NCI-H187 (cell line): ENCODE data around the gene SCGB1C1.
"Not testable (repeated sequence)": the region's sequence is repeated elsewhere in the genome, so short reads cannot be mapped to it uniquely, and the experiment has no call there.

Source experiments
- DNase-seq, 2 experiments: peaks; one replicate each; lab custom pipeline; 2025; lab: John Stamatoyannopoulos, UW

The SCGB1C1 gene

GRCh38 chr11:218815-219593 is 26.1 kb downstream of the SCGB1C1 start:
- no peak for DNase-seq

- not testable (repeated sequence) for DNase-seq
Measured at GRCh38 chr11:220641-221215, 27.9 kb downstream of the SCGB1C1 start.

- no peak for DNase-seq
Measured at GRCh38 chr11:221539-221938, 28.7 kb downstream of the SCGB1C1 start.

DNA sequence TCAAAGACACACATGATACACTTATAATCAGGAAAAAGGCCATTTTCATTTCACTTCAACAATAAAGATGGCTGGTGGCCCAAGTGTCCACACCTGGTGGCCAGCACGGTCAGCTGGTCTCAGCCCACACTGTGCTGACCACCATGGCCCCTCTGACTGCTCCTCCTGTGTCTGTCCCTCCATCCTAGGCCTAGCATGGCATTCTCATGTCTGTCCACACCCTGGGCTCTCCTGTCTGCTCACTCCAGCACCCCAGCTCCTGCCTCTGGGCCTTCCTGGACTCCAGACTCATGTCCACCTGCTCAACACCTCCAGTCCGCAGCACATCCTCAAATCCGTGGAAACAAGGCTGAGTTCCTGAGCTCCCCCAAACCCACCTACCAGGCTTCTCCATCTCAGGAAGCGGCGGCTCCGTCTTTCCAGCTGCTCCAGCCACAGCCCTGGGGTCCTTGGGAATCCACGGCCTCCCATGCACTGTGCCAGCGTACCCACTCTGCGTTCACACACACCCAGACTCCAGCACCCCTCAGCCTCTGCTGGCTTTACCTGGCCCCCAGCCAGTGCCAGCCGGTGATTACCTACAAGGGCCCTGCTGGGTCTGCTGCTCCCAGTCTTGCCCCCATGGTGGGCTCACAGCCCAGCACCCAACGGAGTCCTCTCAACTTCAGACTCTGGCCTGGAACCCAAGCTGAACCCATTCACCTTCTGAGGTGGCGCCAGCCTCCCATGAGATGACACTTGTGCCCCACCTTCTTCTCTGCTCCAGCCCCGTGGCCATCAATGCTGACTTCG is 29.3 kb downstream of the SCGB1C1 start:
- DNase-seq = no peak

GRCh38 chr11:223026-223789 is 30.3 kb downstream of the SCGB1C1 start:
- DNase-seq = no peak

GRCh38 chr11:223884-224283 is 31.0 kb downstream of the SCGB1C1 start:
- no peak for DNase-seq

DNA sequence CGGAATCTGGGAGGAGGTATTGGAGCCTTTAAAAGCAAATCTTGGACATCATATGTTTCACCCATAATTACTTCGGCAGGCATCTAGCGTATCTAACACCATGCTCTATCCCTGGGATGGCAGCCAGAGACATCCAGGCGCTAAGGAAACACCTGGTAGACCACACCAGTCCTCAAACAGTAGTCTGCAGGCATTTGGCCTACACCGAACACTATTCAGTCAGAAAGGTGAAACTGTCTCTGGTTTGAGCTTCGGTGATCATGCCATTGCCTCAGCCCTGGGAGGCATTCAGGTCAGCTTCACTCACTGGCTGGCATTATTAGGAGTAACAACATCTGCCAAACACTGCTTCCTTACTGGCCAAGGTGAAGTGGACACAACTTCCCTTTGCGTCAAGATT is 31.5 kb downstream of the SCGB1C1 start:
- DNase-seq = no peak

DNA sequence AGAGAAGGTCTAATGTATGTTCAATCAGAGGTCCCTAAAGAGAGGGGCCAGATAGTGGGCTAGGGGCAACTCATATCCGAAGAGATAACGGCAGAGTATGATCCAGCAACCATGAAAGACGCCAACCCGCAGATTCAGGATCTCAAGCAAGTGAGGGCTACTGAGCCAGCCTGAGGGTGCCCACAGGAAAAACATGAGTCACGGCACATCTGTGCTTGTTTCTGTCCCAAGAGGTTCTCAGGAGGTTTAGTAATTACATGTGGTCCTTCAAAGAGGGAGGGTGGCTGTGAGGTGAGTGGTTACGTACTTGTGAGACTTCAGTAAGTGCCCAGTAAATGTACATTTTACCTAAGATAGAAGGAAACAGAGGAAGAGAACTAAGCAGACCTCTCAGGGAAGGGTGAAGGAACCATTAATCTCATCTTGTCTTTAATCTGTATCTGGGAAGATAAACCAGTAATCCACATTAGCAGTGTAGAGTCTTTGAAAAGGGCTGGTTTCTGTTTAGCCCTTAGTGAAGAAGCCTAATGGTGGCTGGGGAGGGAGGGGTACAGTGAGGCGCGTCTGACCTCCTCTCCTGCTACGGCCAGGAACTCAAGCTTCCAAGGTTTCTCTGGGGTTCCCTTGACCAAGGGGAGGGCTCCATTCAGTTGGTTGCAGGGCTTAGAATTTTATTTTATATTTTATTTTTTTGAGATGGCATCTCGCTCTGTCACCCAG is 33.0 kb downstream of the SCGB1C1 start:
- DNase-seq = peak; percentile 10 to 34

- no peak for DNase-seq
Measured at GRCh38 chr11:227824-228379, 35.0 kb downstream of the SCGB1C1 start.

- DNase-seq = no peak
Measured at GRCh38 chr11:230431-230830, 37.6 kb downstream of the SCGB1C1 start.

DNA sequence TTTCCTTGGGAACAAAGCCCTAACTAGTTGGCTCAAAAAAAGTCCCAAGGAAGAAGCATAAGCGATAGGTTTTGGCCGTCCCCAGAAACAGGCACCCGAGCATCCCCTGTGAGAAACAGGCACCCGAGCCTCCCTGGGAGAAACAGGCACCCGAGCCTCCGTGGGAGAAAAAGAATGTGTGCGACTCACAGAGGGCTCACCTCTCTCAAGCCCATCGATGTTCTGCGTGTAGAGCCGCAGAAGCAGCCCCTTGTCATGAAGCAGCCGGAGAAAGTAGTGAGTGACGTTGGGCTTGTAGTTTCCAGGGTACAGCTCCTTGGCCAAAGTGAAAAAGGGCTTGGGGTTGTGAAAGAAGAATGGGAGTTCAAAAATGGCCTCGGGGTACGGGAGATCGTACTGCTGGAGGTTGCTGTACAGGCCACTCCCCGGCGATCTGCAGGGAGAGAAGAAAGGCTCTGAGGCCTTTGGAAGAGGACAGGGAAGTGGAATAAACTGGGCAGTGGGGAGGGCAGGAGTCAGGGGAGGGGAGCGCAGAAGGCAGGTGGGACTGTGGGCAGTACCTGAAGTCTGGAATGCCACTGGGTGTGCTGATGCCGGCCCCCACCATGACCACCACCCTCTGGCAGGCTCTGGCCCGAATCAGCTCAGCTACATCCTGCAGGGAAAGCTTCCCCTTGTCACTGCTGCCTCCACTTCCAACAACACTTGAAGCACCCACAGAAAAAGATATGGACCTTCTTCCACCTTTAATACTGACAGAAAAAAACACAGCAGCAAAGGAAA is 40.1 kb downstream of the SCGB1C1 start:
- no peak for DNase-seq

GRCh38 chr11:235180-235579 is 42.3 kb downstream of the SCGB1C1 start:
- DNase-seq = no peak

DNA sequence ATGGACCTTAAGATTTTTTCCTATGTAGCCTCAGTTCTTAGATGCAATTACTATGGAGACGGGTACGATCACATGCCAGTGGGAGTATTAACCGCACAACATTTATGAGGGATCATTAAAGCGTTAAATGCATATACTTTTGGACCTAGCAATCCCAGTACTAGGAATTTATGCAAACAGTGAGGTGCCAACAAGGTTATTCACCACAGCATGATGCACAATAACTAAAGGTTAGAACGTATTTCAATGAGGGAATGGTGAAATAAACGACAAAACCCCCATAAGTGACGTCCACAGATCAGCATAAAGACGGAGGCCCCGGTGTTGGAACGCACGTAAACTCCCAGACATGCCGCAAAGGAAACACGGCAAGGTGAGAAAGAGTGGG is 42.7 kb downstream of the SCGB1C1 start:
- no peak for DNase-seq

GRCh38 chr11:235997-236773 is 43.3 kb downstream of the SCGB1C1 start, which contains the start of gene SIRT3:
TSS of gene SIRT3 (minus strand) at chr11:236342. CDS start at chr11:236328, 14 bp downstream.
- DNase-seq = peak; percentile 70 to 89

GRCh38 chr11:236774-237767 is 44.2 kb downstream of the SCGB1C1 start, which contains the start of gene PSMD13:
TSS of gene PSMD13 (plus strand) at chr11:236976. CDS start at chr11:237050, 74 bp downstream.
- peak; percentile 70 to 83 for DNase-seq

GRCh38 chr11:238346-238745 is 45.5 kb downstream of the SCGB1C1 start:
- not testable (repeated sequence) for DNase-seq

DNA sequence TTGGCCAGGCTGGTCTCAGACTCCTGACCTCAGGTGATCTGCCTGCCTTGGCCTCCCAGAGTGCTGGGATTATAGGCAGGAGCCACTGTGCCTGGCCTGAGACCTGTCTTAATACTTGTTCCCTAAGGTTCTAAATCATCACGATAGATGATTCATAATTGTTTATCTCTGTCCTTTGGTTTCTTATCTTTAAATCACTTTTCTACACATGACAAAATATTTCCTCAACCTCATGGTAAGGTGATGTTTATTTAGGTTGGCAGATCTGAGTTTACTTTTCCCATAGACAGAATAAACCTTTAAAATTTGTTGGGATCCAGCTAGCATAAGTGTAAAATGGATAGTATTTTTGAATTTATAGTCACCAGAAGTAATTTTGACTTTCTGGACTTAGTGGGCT is 47.4 kb downstream of the SCGB1C1 start:
- DNase-seq = no peak

DNA sequence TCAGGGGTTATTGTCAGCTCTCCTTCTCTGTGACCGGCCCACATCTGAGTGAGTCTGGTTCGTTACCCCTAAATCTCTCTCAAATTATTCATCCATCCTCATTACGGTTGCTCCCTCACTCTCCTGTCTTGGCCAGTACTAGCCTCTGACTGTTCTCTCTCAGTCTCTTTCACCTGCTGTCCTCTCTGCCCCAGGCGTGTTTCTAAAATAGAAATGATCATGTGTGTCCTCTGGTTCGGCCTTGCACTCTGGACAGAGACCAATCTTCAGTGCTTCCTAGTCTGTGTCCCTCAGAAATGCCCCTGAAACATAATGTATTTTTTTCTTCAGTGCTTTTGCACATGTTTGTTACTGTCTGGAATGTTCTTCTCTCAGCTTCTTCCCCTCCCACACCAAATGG is 48.8 kb downstream of the SCGB1C1 start:
- DNase-seq = no peak
